Ovary (tissue), 3 donors: ENCODE data around the gene C6orf118.

ENCODE experiments used
- EP300 ChIP-seq: sonication (generic); formaldehyde crosslinking; IDR thresholded peaks from one replicate; pipeline ENCODE4 v1.6.1; 2017; ENCODE audit warnings: antibody characterized with exemption
- POLR2A ChIP-seq: fragments of 450-650 bp; IDR thresholded peaks from one replicate; pipeline ENCODE4 v1.6.1; 2017; ENCODE audit warnings: antibody characterized with exemption, mild to moderate bottlenecking, moderate library complexity
- TF ChIP-seq, protein P1 (sequence below), 3 donors: fragments of 450-650 bp in 2 of 3; fragments of 200-600 bp in 1 of 3; IDR thresholded peaks; one replicate each; pipeline versions ENCODE4 v1.5.1 to v1.8.0; 2016 to 2022; ENCODE audit warnings: antibody characterized with exemption in 3 of 3, mild to moderate bottlenecking in 1 of 3
- donor health status: DM: no; HTN: no; CAD: no.

DNA sequence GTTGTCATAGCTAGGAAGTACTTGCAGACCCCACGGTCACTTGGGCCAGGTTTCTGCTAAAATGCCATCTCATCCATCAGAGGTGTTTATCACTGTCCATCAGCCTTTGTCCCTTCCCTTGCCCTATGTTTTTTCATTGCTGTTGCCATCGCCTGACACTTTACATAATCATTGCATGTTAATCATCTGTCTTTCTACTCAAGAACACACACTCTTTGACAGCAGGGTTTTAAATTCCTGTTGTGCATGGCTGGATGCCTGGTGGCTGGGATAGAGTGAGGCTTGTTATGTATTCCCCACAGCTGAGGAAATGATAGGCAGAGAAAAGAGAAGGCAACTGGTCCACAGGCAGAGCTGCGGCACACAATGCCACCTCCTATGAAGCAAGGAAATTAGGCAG, 11.7 kb upstream of the C6orf118 start:
- TF ChIP-seq, protein P1, sequence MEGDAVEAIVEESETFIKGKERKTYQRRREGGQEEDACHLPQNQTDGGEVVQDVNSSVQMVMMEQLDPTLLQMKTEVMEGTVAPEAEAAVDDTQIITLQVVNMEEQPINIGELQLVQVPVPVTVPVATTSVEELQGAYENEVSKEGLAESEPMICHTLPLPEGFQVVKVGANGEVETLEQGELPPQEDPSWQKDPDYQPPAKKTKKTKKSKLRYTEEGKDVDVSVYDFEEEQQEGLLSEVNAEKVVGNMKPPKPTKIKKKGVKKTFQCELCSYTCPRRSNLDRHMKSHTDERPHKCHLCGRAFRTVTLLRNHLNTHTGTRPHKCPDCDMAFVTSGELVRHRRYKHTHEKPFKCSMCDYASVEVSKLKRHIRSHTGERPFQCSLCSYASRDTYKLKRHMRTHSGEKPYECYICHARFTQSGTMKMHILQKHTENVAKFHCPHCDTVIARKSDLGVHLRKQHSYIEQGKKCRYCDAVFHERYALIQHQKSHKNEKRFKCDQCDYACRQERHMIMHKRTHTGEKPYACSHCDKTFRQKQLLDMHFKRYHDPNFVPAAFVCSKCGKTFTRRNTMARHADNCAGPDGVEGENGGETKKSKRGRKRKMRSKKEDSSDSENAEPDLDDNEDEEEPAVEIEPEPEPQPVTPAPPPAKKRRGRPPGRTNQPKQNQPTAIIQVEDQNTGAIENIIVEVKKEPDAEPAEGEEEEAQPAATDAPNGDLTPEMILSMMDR (IDR thresholded peaks at IDR 0.05): no peak
- TF ChIP-seq POLR2A (no peak), EP300 (no peak)
